Superior temporal gyrus (tissue), 1 donor: Measurements from ENCODE around the gene BST1.
"Not testable (repeated sequence)": the region's sequence is repeated elsewhere in the genome, so short reads cannot be mapped to it uniquely, and the experiment has no call there.

Experiments
- DNase-seq: peaks from one replicate; pipeline ENCODE4 v3.0.0-alpha.2; 2016; ENCODE audit errors: extremely low spot score

The BST1 gene

GRCh38 chr4:15749001-15749400 lies 46.1 kb downstream of the BST1 start:
- DNase-seq = no peak

- DNase-seq = no peak
Observed at GRCh38 chr4:15751153-15751552, 48.3 kb downstream of the BST1 start.

GRCh38 chr4:15753081-15753480 lies 50.2 kb downstream of the BST1 start:
- no peak for DNase-seq

- DNase-seq = no peak
Observed at GRCh38 chr4:15753786-15754185, 50.9 kb downstream of the BST1 start.

GRCh38 chr4:15754323-15754722 lies 51.5 kb downstream of the BST1 start:
- DNase-seq = no peak

GRCh38 chr4:15755321-15756155 lies 52.7 kb downstream of the BST1 start:
- no peak for DNase-seq

GRCh38 chr4:15756361-15756861 lies 53.5 kb downstream of the BST1 start:
- no peak for DNase-seq

- DNase-seq = no peak
Observed at GRCh38 chr4:15757054-15757453, 54.2 kb downstream of the BST1 start.

- no peak for DNase-seq
Observed at GRCh38 chr4:15758294-15758693, 55.4 kb downstream of the BST1 start.

- not testable (repeated sequence) for DNase-seq
Observed at GRCh38 chr4:15762460-15762859, 59.6 kb downstream of the BST1 start.

- DNase-seq = no peak
Observed at GRCh38 chr4:15765391-15765790, 62.5 kb downstream of the BST1 start.

- DNase-seq = no peak
Observed at GRCh38 chr4:15765910-15766697, 63.2 kb downstream of the BST1 start.

GRCh38 chr4:15766821-15767220 lies 64.0 kb downstream of the BST1 start:
- DNase-seq = no peak

GRCh38 chr4:15769202-15769601 lies 66.3 kb downstream of the BST1 start:
- no peak for DNase-seq

GRCh38 chr4:15771216-15772058 lies 68.6 kb downstream of the BST1 start:
- DNase-seq = no peak

GRCh38 chr4:15774020-15774420 lies 71.2 kb downstream of the BST1 start:
- no peak for DNase-seq

- DNase-seq = no peak
Observed at GRCh38 chr4:15776871-15777648, 74.2 kb downstream of the BST1 start.

- DNase-seq = no peak
Observed at GRCh38 chr4:15777697-15778288, 74.9 kb downstream of the BST1 start.

- no peak for DNase-seq
Observed at GRCh38 chr4:15778289-15779241, 75.7 kb downstream of the BST1 start, which contains the start of gene CD38. Gene CD38, plus strand, starts transcription at chr4:15778328. Its CDS starts 87 bp downstream, at chr4:15778415.
